HepG2 (cell line): ENCODE data around the gene CHST12.

Source experiments
- ARNT ChIP-seq: fragments of 450-650 bp; IDR thresholded peaks from 2 replicates; pipeline ENCODE4 v1.6.1; 2017
- EZH2 ChIP-seq: conservative IDR thresholded peaks from 2 replicates; pipeline ENCODE4 v1.6.1; 2012; ENCODE audit warnings: mild to moderate bottlenecking, low read depth, low read length, moderate library complexity
- HNRNPK ChIP-seq: fragments of 200-400 bp; formaldehyde crosslinking; IDR thresholded peaks from 2 replicates; pipeline ENCODE4 v1.6.1; 2018; ENCODE audit warnings: low read length, low read depth, moderate library complexity, mild to moderate bottlenecking; ENCODE audit not compliant: poor library complexity, severe bottlenecking
- KDM3A ChIP-seq: IDR thresholded peaks from 2 replicates; pipeline ENCODE4 v1.6.1; 2018; ENCODE audit warnings: low read depth, missing compliant biosample characterization
- SRSF9 ChIP-seq: fragments of 200-400 bp; formaldehyde crosslinking; IDR thresholded peaks from 2 replicates; pipeline ENCODE4 v1.6.1; 2018; ENCODE audit warnings: borderline replicate concordance, mild to moderate bottlenecking, low read depth, low read length; ENCODE audit not compliant: insufficient read depth, poor library complexity, severe bottlenecking
- THAP11 ChIP-seq: IDR thresholded peaks from 2 replicates; pipeline ENCODE4 v1.6.1; 2016; ENCODE audit warnings: missing biosample characterization, missing genetic modification reagents
- TF ChIP-seq, protein P1 (sequence below): sonication (generic); formaldehyde crosslinking; IDR thresholded peaks from 2 replicates; pipeline ENCODE4 v1.5.1; 2020; ENCODE audit warnings: mild to moderate bottlenecking, missing genetic modification reagents, moderate library complexity

DNA sequence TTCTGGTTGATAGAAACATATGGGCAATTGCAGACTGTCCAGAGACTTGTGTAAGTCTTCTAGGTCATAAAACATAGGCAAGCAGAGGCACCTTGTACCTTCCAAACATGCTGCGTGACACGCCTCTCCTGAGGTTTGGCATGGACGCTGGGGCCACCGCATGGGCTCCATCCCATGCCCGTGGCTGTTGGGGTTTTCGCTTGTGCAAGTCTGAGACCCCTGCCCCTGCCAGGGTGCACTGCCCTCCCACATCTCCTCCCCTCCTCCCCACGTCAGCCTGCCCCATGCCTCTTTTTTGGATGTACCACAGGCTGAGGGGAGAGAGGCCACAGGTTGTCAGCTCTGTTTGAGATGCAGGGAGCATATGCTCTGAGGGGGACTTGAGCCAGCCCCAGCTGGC lies 29.8 kb upstream of the CHST12 start:
- TF ChIP-seq THAP11 (no peak), HNRNPK (no peak), EZH2 (no peak), ARNT (no peak), KDM3A (no peak), SRSF9 (no peak)
- TF ChIP-seq, protein P1, sequence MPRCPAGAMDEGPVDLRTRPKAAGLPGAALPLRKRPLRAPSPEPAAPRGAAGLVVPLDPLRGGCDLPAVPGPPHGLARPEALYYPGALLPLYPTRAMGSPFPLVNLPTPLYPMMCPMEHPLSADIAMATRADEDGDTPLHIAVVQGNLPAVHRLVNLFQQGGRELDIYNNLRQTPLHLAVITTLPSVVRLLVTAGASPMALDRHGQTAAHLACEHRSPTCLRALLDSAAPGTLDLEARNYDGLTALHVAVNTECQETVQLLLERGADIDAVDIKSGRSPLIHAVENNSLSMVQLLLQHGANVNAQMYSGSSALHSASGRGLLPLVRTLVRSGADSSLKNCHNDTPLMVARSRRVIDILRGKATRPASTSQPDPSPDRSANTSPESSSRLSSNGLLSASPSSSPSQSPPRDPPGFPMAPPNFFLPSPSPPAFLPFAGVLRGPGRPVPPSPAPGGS, result no peak
